CD4-positive, alpha-beta T cell treated with Interleukin-21 for 1 hour (primary cell): ENCODE measurements around the gene HMX1.

ENCODE experiments used
- DNase-seq: peaks from one replicate; pipeline ENCODE4 v3.0.0-alpha.2; 2020

Gene HMX1

DNA sequence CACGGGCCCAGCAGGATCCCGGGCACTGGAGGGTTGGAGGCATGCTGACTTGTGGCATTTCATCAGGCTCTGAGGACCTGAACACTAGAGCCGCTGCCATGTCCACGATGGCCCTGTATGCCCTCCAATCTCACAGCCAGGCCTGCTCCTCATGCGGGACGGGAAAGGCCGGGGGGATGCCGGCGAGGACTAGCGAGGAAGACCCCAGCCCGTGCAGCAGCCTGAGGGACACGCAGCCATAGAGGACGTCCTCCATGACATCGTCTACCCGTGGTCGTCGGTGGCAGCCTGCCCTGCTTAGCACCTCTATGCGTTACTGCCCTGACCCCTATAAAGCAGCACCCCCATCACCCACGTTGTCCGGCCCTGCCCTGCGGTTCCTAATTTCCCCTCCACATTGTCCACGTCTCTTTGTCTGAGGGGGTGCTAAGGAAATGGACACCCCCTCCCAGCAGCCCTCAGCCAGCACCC is 32.6 kb downstream of the HMX1 start:
- no peak for DNase-seq

DNA sequence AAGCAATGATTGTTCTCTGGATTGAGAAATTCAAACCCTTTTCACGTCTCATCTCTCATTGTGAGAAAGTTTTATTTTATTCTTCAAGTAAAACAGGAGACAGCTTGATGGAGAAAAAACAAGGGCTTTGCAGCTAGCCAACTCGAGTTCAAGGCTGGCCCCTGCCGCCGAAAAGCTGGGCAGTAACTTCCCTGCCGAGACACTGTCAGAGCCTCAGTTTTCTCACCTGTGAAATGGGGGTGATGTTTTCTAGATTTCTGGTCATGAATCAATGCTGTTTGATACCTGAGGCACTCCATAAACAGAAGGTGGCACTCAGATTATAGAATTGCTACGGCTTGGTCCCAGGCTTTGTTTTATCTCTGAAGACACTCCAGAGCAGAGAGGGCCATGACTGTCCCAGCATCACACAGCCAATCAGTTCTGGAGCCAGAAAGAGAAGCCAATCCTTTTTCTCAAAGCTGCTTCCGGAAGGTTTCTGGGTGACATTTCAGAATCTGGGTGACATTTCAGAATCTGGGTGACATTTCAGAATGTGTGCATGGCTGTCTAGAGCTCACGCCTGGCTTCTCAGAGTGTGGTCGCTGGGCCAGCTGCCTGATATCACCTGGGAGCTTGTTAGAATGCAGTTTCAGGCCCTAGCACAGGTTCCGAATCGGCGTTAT is 33.2 kb downstream of the HMX1 start:
- no peak for DNase-seq

DNA sequence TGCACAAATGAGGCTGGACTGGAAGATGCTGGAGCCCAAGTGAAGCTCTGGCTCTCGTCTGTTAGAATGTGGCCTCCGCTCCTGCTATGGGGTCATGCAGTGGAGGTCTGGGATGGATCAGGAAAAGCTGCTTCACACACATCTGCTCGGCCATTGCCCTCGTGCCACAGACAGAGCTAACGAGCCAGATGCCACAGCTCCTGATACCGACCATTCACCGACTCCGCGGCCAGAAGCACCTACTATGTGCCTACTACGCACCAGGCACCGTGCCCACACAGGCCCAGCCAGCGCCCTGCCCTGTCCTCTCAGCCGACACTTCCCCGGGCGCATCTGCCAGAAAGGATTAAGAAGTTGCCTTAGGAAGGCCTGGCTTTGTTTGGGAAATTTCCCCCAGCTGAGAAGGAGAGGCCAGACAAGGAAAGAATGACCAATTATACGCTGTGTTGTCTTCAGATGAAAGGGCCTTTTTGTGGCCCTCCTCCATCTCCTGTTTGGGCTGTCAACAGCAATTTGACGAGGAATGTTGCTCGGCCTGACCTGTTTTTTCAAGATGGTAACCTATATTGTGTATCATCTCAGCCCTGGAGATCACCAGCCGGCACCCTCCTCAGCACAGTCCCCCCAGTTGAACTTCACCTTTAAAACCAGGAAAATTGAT is 34.3 kb downstream of the HMX1 start:
- no peak for DNase-seq

DNA sequence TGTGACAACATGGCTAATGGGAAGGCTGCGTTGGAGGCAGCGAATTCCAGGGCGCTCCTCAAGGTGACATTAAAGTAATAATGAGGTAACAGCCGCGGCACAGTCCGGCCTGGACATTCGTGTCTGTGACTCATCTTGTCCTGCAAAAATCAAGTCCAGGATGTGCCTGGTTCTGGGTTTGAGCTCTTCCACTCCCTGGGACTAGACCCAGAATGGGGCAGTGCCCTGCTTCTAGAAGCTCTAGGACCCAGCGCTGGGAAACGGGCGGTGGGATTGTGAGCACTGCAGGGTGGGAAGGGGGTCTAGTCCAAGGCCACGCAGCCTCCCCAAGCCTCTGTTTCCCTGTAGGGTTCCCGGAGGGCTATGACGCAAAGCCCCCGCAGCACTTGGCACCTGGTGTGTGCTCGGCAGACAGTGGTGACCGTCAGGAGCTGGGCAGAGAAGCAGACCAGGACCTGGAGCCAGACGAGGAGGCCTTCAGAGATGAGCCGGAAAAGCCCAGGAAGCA is 34.9 kb downstream of the HMX1 start:
- no peak for DNase-seq

DNA sequence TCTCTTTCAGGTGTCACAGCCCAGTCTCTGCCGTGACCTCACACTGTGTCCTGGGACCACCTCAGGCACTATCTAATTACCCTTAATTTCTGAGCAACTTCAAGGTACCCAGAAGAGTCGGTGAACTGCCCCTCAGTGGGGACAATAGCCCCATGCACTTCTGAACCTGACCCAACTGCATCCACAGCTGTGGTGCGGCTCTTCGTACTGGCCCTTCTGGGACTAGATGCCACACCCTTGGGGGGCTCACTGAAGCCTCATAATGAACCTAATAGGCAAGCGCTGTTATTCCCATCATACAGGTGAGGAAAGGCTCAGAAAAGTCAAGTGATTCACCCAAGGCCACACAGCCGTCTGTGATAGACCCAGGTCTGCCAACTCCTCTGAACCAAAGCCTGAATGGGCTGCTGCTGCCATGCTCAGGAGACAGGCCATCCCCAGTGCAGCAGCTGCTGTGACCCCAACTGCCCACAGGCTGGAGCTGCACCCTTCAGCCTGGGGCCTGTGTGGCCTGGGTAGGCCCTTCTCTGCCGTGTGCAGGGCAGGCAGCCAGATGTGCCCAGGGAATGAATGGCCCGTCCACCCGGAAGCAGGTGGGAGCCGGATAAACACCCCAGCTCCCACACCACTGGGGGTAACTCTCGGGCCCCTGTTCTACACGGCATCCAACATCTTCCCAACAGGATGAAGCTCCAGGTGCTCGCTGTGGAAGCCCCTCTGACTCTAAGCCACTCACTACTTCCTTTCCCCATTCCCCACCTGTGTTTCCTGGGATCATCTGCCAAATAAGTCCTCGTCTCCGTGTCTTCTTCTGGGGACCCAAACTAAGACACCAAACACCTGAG is 35.9 kb downstream of the HMX1 start:
- DNase-seq: no peak

DNA sequence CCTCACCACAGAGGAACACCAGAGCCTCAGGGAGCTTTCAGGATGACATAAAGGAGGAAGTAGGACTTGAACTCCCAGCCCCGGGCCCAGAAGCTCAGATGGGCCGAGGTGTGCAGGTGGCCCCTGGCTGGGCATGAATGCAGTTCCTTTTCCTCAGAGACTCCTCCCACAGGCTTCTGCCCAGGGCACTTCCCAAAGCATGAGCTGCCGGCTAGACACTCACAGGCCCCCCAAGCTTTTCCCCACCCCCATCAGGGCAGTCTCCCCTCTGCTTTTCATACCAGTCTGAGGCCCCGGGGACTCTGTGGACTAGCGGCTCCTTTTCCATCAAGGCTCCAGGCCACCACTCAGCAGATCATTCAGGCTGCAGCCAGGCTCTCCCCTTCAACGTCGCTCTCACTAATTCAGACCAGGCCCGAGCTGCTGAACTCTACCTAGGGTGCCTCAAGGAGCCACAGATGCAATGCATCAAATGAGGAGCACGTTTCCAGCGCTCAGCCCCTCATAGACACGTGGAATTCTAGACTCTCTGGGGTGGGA is 36.9 kb downstream of the HMX1 start:
- no peak for DNase-seq

GRCh38 chr4:8832113-8832915 is 39.3 kb downstream of the HMX1 start:
- DNase-seq: no peak

- no peak for DNase-seq
Observed at GRCh38 chr4:8831221-8832112, 40.2 kb downstream of the HMX1 start.

DNA sequence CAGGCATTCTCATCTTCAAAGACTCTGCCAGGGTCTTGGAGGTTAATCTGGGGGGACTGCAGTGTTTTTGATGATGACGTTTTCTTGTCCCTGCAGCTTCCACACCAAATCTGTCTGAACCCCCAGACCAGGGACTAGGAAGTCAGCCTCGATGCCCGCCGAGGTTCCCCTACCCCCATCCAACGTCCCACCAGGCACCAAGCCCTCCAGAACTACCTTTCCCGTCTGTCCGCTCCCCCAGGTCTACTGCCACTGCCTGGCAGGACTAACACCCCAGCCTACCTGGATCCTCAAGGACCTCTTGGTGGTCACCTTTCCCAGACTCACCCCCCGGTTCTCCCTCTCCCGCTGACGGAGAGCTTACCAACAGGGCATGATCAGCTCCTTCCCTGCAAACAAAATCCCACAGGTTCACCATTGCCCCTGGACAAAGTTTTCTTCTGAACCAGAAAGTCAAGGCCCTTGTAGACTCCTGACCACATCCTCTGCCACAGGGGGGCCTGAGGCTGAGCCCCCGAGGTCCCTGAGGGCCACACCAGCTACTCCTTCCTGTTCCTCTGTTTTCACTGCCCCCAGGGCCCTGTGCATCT is 40.9 kb downstream of the HMX1 start:
- no peak for DNase-seq

- no peak for DNase-seq
Observed at GRCh38 chr4:8830056-8830455, 41.6 kb downstream of the HMX1 start.

DNA sequence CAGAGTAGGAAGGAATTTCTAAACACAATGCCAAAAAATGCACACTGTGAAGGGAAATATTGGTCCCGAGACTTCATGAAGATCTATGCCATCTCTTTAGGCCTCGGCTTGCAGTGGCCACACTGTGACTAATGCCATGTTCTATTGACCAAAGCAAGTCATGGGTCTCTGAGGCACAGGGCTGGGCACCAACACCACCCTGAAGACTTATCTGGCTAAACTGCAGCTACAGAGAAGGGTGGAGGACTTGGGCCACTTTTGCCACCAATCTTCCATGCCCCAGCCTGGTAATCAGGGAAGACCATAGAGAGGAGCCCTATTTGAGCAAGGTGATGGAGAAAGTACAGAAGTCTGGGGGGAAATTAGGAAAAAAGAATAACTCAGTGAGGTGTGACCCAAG is 42.1 kb downstream of the HMX1 start:
- DNase-seq: no peak

DNA sequence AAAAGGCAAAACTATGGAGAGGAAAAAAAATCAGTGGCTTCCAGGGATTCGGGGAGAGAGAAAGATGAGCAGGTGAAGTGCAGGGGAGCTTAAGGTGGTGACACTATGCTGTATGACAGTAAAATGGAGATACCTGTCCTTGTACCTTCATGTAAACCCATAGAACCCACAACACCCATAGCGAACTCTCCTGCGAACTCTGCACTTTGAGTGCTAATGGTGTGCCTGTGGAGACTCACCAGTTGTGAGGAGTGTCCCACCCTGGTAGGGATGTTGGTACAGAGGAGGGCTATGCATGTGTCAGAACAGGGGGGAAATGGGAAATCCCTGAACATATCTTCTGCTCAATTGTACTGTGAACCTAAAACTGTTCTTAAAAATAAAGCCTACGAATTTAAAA is 42.8 kb downstream of the HMX1 start:
- DNase-seq: no peak

- DNase-seq: no peak
Observed at GRCh38 chr4:8821151-8821950, 50.3 kb downstream of the HMX1 start.

GRCh38 chr4:8820178-8821102 is 51.2 kb downstream of the HMX1 start:
- DNase-seq: no peak

DNA sequence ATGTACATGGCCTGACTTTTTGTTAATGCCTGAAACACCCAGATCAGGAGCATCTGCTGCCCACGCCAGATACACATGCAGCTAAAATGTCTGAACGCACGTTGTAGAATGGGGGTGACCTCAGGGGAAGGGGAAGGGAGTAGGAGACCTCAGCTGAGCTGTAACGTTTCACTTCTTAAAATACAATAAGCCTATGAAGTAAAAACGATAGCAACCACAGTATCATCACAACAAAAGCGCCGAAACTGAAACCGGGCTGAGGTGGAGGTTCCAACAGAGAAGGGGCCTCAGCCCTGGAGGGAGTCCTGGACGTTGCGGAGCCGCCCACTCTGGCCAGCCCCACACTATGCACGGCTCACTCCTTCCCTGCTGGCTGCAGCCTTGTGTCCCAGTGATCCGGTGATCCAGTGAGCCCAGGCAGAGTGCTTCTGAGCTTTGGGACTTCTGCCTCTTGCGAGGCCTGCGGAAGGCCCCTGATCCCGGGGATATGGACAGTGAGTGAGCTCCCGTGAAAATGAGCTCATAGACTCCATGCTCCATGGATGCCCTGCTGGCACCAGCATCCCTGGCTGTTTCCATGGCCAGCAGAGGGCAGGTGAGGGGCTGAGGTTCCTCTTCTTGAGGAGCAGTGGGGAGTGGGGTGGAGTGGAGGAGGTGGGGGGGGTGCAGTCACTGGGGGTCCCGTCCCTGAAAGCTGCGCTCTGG is 52.0 kb downstream of the HMX1 start:
- no peak for DNase-seq

- no peak for DNase-seq
Observed at GRCh38 chr4:8819019-8819418, 52.6 kb downstream of the HMX1 start.

DNA sequence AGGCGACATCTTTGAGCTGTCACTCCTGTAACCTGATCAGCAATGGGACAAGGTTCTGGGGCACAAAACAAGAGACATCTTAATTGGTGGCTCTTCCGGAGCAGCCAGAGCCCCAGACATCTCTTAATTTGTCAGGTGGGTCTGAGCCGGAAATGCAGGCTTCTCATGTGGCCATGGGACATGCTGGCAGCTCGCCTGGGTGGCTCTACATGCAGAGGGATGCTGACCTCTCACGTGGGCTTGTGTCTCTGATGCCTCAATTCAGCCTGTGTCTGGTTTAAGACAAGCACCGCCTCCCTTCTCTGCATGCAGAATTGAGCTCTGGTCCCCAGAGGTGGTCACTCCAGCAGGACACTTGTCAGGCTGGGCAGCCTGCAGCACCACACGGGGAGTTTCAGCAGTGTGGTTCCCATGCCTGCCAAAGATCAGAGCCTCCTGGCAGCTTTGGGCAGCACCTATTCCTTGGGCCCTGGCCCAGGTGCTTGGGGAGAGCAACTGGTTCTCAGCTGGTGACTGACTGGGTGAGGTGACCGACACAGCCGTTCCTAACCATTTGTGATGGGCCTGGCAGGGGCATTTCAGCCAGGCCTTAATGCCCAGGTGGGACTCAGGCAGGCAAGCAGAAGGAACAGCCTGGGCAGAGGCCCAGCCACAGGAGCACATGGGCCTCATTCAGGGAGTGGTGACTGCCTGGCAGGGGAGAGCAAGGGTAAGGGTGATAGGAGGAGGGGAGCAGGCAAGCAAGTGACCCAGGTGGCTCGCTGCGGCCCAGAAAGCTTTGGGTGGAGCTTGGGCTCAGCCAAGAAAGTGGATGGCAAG is 53.4 kb downstream of the HMX1 start:
- no peak for DNase-seq

- no peak for DNase-seq
Observed at GRCh38 chr4:8817813-8818062, 53.9 kb downstream of the HMX1 start.
